GM10266 (cell line): Measurements from ENCODE around the gene TASOR.

Experiments
- DNase-seq: peaks from one replicate; pipeline ENCODE4 v3.0.0; 2012; ENCODE audit errors: extremely low spot score
- TF ChIP-seq, protein P1 (sequence below): IDR thresholded peaks from 2 replicates; pipeline ENCODE4 v1.5.1; 2012; ENCODE audit warnings: mild to moderate bottlenecking, low read depth; ENCODE audit not compliant: control insufficient read depth, insufficient read depth; ENCODE audit errors: missing control alignments

The TASOR gene

DNA sequence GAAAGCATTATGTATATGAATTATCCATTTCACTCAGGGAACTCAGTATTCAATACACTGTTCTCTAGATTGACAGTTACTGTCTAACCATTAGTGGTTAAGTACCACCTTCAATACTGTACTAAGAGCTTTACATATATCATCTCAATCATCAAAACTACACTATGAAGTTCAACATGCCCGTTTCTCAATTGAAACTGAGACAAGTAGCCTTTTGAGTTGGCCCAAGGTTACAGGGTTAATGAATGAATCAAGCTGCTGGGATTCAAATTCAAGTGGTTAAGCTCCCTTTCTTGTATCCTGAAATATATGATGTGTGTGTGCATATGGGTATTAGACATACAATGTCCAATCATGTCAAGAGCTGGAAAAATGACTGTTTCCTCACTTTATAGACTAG lies 5.8 kb downstream of the TASOR start:
- TF ChIP-seq, protein P1, sequence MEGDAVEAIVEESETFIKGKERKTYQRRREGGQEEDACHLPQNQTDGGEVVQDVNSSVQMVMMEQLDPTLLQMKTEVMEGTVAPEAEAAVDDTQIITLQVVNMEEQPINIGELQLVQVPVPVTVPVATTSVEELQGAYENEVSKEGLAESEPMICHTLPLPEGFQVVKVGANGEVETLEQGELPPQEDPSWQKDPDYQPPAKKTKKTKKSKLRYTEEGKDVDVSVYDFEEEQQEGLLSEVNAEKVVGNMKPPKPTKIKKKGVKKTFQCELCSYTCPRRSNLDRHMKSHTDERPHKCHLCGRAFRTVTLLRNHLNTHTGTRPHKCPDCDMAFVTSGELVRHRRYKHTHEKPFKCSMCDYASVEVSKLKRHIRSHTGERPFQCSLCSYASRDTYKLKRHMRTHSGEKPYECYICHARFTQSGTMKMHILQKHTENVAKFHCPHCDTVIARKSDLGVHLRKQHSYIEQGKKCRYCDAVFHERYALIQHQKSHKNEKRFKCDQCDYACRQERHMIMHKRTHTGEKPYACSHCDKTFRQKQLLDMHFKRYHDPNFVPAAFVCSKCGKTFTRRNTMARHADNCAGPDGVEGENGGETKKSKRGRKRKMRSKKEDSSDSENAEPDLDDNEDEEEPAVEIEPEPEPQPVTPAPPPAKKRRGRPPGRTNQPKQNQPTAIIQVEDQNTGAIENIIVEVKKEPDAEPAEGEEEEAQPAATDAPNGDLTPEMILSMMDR = no peak
- no peak for DNase-seq

DNA sequence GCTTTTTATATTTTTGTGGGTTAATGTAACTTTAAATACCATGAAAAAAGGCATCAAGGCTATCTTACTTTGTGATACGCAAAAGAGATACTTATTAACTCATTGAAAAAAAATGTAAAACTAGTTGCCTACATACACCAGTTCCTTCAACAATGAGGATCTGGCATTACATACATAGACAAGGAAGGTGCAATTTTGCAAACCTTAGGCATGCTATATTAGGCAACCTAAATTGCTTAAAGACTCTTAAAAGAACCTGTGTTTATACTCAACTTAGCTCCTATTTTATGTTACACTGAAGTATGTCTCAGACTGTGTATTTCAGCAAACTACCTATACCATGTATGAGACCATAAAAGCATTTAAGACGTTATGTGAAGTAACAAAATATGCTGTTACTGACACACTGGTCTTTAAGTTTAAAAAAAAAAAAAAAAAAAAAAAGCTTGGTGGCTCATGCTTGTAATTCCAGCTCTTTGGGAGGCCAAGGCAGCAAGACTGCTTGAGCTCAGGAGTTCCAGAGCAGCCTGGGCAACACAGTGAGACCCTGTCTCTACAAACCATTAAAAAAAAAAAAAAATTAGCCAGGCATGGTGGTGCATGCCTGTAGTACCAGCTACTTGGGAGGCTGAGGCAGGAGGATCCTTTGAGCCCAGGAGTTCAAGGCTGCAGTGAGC lies 9.1 kb downstream of the TASOR start:
- TF ChIP-seq, protein P1 = no peak
- no peak for DNase-seq

DNA sequence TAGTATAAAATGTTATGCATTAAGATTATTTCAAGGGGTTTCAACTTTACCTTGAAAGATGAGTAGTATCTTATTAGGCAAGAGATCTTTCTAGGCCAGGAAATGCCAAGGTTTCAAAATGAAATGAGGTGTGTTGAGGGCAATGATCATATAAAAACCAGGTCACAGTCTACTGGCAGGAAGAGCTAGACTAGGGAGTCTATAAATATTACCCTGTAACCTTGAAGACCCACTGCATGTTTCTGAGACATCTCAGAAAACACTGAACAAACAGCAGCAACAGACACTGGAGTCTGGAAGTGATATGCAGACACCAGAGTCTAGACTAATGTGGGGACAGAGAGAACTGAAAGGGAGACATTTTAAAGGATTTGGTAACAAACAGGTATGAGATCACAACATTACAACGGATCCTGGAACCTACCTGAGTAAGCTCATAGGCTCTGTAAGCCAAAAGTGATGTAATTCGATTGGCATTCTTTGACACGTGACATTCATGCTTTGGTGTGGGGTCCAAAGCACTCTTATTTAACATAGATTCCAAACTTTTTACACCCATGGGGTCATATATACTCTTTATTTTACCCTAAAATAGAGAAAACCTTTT lies 15.0 kb downstream of the TASOR start:
- DNase-seq = no peak
- TF ChIP-seq, protein P1 = no peak

DNA sequence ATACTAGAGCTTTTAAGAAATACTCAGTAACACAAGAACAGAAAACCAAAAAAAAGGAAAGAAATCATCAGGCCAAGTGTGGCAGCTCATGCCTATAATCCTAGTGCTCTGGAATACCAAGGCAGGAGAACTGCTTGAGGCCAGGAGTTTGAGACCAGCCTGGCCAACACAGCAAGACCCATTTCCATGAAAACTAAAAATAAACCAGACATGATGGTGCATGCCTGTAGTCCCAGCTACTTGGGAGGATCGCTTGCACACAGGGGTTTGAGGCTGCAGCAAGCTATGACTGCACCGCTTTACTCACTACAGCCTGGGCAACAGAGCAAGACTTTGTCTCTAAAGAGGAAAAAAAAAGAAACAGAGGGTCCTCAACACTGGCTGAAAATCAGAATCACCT lies 18.2 kb downstream of the TASOR start:
- no peak for DNase-seq
- TF ChIP-seq, protein P1 = no peak

DNA sequence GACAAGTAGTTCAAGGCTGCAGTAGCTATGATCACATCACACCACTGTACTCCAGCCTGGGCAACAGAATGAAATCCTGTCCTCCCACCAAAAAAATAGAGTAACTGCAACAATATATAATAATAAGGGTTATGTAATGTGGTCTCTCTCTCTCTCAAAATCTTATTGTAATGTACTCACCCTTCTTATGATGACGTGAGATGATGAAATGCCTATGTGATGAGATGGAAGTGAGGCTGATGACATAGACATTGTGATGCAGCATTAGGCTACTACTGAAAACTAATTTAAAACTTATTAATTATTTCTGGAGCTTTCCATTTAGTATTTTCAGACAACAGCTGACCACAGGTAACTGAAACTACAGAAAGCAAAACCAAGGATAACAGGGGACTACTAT lies 27.4 kb downstream of the TASOR start:
- TF ChIP-seq, protein P1 = no peak
- DNase-seq = no peak

DNA sequence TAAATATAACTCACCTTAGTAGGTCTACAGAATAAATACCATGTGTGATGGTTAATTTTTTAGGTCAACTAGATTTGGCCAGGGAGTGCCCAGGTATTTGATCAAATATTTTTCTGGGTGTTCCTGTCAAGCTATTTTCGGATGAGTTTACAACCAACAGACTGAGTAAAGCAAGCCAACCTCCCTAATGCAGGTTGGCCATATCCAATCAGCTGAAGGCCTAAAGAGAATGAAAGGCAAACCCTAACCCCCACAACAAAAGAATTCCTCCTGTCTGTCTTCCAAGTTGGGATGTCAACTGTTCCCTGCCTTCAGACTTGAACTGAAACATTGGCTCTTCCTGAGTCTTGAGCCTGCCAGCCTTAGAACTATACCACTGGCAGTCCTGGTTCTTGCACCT lies 28.6 kb downstream of the TASOR start:
- TF ChIP-seq, protein P1 = no peak
- DNase-seq = no peak

DNA sequence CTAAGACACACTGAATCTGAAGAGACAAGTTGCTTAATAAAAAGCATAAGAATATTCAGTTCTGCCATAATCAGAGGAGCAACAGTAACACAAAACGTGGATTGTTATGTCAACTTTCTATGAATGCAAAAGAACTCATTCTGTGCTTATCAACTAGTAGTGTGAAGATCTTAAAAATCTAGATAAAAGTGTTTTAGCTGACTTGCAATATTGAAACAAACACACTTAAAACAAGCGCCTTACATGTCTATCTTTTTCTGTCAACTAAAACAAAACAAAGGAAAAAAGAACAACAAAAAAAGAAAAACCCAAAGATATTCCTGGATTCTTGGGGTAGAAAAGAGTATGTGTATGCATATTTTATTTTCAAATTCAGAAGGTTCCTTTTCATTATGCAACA lies 37.7 kb downstream of the TASOR start:
- no peak for DNase-seq
- TF ChIP-seq, protein P1 = no peak
